Transverse colon (tissue), 4 donors: ENCODE data around the gene GFRAL.

ENCODE experiments used
- POLR2AphosphoS5 ChIP-seq, 3 donors: sonication (generic); formaldehyde crosslinking; IDR thresholded peaks; one replicate each; pipeline ENCODE4 v1.6.1; 2016; ENCODE audit warnings: antibody characterized with exemption in 3 of 3
- TF ChIP-seq, protein P1 (sequence below), 5 experiments: fragments of 200-600 bp in 3 of 5; fragments of 450-650 bp in 2 of 5; sonication (generic) in 3 of 5; IDR thresholded peaks; 1 replicate in 2 of 5; 2 replicates in 3 of 5; pipeline ENCODE4 v1.5.1; 2016 to 2017; ENCODE audit warnings: antibody characterized with exemption in 5 of 5, inconsistent platforms in 3 of 5, mild to moderate bottlenecking in 2 of 5, moderate library complexity in 1 of 5

DNA sequence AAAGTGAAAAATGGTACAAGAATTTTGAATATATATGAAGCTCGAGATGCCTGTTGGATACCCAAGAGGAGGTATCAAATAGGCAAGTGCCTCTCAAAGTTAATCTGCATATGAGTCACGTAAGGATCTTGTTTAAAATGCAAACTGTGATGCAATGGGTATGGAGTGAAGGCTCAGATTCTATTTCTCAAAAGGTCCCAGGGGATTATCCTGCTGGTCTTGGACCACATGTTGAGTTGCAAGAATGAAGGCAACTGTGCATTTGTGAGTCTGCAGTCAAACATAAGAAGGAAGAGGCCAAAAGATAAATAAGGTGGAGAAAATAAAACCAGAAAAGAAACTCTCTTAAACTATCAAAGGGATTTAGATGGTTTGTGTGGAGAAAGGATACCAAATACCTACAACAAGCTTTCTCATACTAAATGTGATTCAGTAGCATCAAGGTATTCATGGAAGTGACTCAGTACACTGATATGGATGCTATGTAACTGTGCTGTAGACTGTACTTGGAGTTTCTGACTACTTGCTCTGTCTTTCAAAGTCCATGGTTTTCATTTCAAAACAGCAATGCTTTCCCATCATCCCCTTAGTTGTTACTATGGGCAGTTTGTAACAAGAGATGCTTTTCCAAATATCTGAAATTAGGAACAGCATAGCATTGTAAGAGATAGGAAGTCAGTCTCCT, 106.3 kb downstream of the GFRAL start:
- TF ChIP-seq, protein P1, sequence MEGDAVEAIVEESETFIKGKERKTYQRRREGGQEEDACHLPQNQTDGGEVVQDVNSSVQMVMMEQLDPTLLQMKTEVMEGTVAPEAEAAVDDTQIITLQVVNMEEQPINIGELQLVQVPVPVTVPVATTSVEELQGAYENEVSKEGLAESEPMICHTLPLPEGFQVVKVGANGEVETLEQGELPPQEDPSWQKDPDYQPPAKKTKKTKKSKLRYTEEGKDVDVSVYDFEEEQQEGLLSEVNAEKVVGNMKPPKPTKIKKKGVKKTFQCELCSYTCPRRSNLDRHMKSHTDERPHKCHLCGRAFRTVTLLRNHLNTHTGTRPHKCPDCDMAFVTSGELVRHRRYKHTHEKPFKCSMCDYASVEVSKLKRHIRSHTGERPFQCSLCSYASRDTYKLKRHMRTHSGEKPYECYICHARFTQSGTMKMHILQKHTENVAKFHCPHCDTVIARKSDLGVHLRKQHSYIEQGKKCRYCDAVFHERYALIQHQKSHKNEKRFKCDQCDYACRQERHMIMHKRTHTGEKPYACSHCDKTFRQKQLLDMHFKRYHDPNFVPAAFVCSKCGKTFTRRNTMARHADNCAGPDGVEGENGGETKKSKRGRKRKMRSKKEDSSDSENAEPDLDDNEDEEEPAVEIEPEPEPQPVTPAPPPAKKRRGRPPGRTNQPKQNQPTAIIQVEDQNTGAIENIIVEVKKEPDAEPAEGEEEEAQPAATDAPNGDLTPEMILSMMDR (IDR thresholded peaks at IDR 0.05) = no peak
- no peak for TF ChIP-seq POLR2AphosphoS5 (IDR thresholded peaks at IDR 0.05)
